ENCODE measurements around the gene CACUL1. TPM values are rescaled to one million over a fixed set of nuclear protein-coding genes. Genes with fewer than 3 reads are reported as not detected.
"Not testable (repeated sequence)": the region's sequence is repeated elsewhere in the genome, so short reads cannot be mapped to it uniquely, and the experiment has no call there.

Gene CACUL1
- total RNA-seq, 2 donors from 2014 or later, result 26.1 to 29.8 TPM

GRCh38 chr10:118782916-118783465 is 28.2 kb upstream of the CACUL1 start:
- not testable (repeated sequence) for H3K4me3 Mint-ChIP-seq; H3K9me3 Mint-ChIP-seq; H3K27me3 Mint-ChIP-seq (ENCODE audit: low read depth); H3K36me3 Mint-ChIP-seq (ENCODE audit: insufficient read depth in 2 of 2); ATAC-seq (replicated peaks in 1 of 2); DNase-seq; H3K27ac Mint-ChIP-seq; H3K4me1 Mint-ChIP-seq (ENCODE audit: low read depth)

GRCh38 chr10:118781541-118781940 is 26.8 kb upstream of the CACUL1 start:
- Mint-ChIP-seq H3K9me3 (peaks cover 3% of the 10 kb centered on the region in 2 donors), H3K4me1 (ENCODE audit: low read depth) (no peaks in the 10 kb centered on the region), H3K4me3 (no peak overlapping the region), H3K27me3 (ENCODE audit: low read depth) (no peaks in the 10 kb centered on the region), H3K27ac (no peak overlapping the region), H3K36me3 (ENCODE audit: insufficient read depth in 2 of 2) (peaks cover 0 to 4% of the 10 kb centered on the region in 2 donors)
- no peak for DNase-seq
- ATAC-seq (replicated peaks in 1 of 2), result no peak

- Mint-ChIP-seq H3K36me3 (ENCODE audit: insufficient read depth in 2 of 2) (peaks cover 0 to 4% of the 10 kb centered on the region in 2 donors), H3K4me3 (no peak overlapping the region), H3K9me3 (peaks cover 3% of the 10 kb centered on the region in 2 donors), H3K4me1 (ENCODE audit: low read depth) (no peaks in the 10 kb centered on the region), H3K27ac (no peak overlapping the region), H3K27me3 (ENCODE audit: low read depth) (no peaks in the 10 kb centered on the region)
- DNase-seq (no peak), ATAC-seq (replicated peaks in 1 of 2) (no peak)
These were observed 24.0 kb upstream of the CACUL1 start for GRCh38 chr10:118778727-118779126.

GRCh38 chr10:118776960-118777359 is 22.2 kb upstream of the CACUL1 start:
- no peak overlapping the region for H3K27ac Mint-ChIP-seq
- no peak overlapping the region for H3K4me3 Mint-ChIP-seq
- ATAC-seq (replicated peaks in 1 of 2), result no peak
- peaks cover 0 to 4% of the 10 kb centered on the region in 2 donors for H3K36me3 Mint-ChIP-seq (ENCODE audit: insufficient read depth in 2 of 2)
- no peaks in the 10 kb centered on the region for H3K27me3 Mint-ChIP-seq (ENCODE audit: low read depth)
- no peaks in the 10 kb centered on the region for H3K4me1 Mint-ChIP-seq (ENCODE audit: low read depth)
- no peak for DNase-seq
- H3K9me3 Mint-ChIP-seq, result peaks cover 3% of the 10 kb centered on the region in 2 donors

- peaks cover 0 to 4% of the 10 kb centered on the region in 2 donors for H3K36me3 Mint-ChIP-seq (ENCODE audit: insufficient read depth in 2 of 2)
- peaks cover 3% of the 10 kb centered on the region in 2 donors for H3K9me3 Mint-ChIP-seq
- ATAC-seq (replicated peaks in 1 of 2) (no peak), DNase-seq (no peak)
- no peak overlapping the region for H3K4me3 Mint-ChIP-seq
- no peaks in the 10 kb centered on the region for H3K27me3 Mint-ChIP-seq (ENCODE audit: low read depth)
- no peaks in the 10 kb centered on the region for H3K4me1 Mint-ChIP-seq (ENCODE audit: low read depth)
- H3K27ac Mint-ChIP-seq, result no peak overlapping the region
These were observed 21.3 kb upstream of the CACUL1 start for GRCh38 chr10:118776033-118776432.

GRCh38 chr10:118775478-118775877 is 20.7 kb upstream of the CACUL1 start:
- ATAC-seq (replicated peaks in 1 of 2) (no peak), DNase-seq (no peak)
- H3K36me3 Mint-ChIP-seq (ENCODE audit: insufficient read depth in 2 of 2), result peaks cover 0 to 4% of the 10 kb centered on the region in 2 donors
- H3K4me3 Mint-ChIP-seq, result no peak overlapping the region
- H3K27ac Mint-ChIP-seq, result no peak overlapping the region
- no peaks in the 10 kb centered on the region for H3K4me1 Mint-ChIP-seq (ENCODE audit: low read depth)
- H3K27me3 Mint-ChIP-seq (ENCODE audit: low read depth), result no peaks in the 10 kb centered on the region
- H3K9me3 Mint-ChIP-seq, result peaks cover 3% of the 10 kb centered on the region in 2 donors

GRCh38 chr10:118773041-118773440 is 18.3 kb upstream of the CACUL1 start:
- ATAC-seq (replicated peaks in 1 of 2) (no peak), DNase-seq (no peak)
- Mint-ChIP-seq H3K9me3 (peaks cover 3% of the 10 kb centered on the region in 2 donors), H3K36me3 (ENCODE audit: insufficient read depth in 2 of 2) (peaks cover 0 to 4% of the 10 kb centered on the region in 2 donors), H3K27ac (no peak overlapping the region), H3K27me3 (ENCODE audit: low read depth) (no peaks in the 10 kb centered on the region), H3K4me3 (no peak overlapping the region), H3K4me1 (ENCODE audit: low read depth) (no peaks in the 10 kb centered on the region)

GRCh38 chr10:118771976-118772375 is 17.2 kb upstream of the CACUL1 start:
- Mint-ChIP-seq H3K4me3 (no peak overlapping the region), H3K9me3 (peaks cover under 1 to 1% of the 10 kb centered on the region in 2 donors), H3K36me3 (ENCODE audit: insufficient read depth in 2 of 2) (peaks cover 0 to 2% of the 10 kb centered on the region in 2 donors), H3K27ac (no peak overlapping the region), H3K4me1 (ENCODE audit: low read depth) (no peaks in the 10 kb centered on the region), H3K27me3 (ENCODE audit: low read depth) (no peaks in the 10 kb centered on the region)
- DNase-seq (no peak), ATAC-seq (replicated peaks in 1 of 2) (no peak)

GRCh38 chr10:118769898-118770600 is 15.3 kb upstream of the CACUL1 start:
- ATAC-seq (replicated peaks in 1 of 2) (no peak), DNase-seq (no peak)
- Mint-ChIP-seq H3K4me1 (ENCODE audit: low read depth) (no peaks in the 10 kb centered on the region), H3K36me3 (ENCODE audit: insufficient read depth in 2 of 2) (no peaks in the 10 kb centered on the region), H3K4me3 (no peak overlapping the region), H3K9me3 (no peaks in the 10 kb centered on the region), H3K27me3 (ENCODE audit: low read depth) (no peaks in the 10 kb centered on the region), H3K27ac (no peak overlapping the region)

- Mint-ChIP-seq H3K4me3 (no peak overlapping the region), H3K4me1 (ENCODE audit: low read depth) (no peaks in the 10 kb centered on the region)
- DNase-seq, result no peak
These were observed 13.5 kb upstream of the CACUL1 start for GRCh38 chr10:118768041-118768919.

GRCh38 chr10:118767297-118768040 is 12.7 kb upstream of the CACUL1 start:
- no peak overlapping the region for H3K27ac Mint-ChIP-seq
- H3K27me3 Mint-ChIP-seq (ENCODE audit: low read depth), result no peaks in the 10 kb centered on the region
- ATAC-seq (replicated peaks in 1 of 2) (no peak), DNase-seq (no peak)
- no peak overlapping the region for H3K4me3 Mint-ChIP-seq
- no peaks in the 10 kb centered on the region for H3K4me1 Mint-ChIP-seq (ENCODE audit: low read depth)
- H3K9me3 Mint-ChIP-seq, result no peaks in the 10 kb centered on the region
- no peaks in the 10 kb centered on the region for H3K36me3 Mint-ChIP-seq (ENCODE audit: insufficient read depth in 2 of 2)

More at GRCh38 chr10:118768041-118768919, 13.5 kb upstream of the CACUL1 start:
- Mint-ChIP-seq H3K36me3 (ENCODE audit: insufficient read depth in 2 of 2) (no peaks in the 10 kb centered on the region), H3K9me3 (no peaks in the 10 kb centered on the region), H3K27ac (no peak overlapping the region), H3K27me3 (ENCODE audit: low read depth) (no peaks in the 10 kb centered on the region)
- no peak for ATAC-seq (replicated peaks in 1 of 2)

- Mint-ChIP-seq H3K4me3 (no peak overlapping the region), H3K27me3 (ENCODE audit: low read depth) (no peaks in the 10 kb centered on the region), H3K27ac (no peak overlapping the region), H3K4me1 (ENCODE audit: low read depth) (no peaks in the 10 kb centered on the region), H3K36me3 (ENCODE audit: insufficient read depth in 2 of 2) (no peaks in the 10 kb centered on the region), H3K9me3 (no peaks in the 10 kb centered on the region)
- ATAC-seq (replicated peaks in 1 of 2) (no peak), DNase-seq (no peak)
These were observed 9.4 kb upstream of the CACUL1 start for GRCh38 chr10:118764195-118764594.

Measured in activated T-cell treated with anti-CD3 and anti-CD28 coated beads, Interleukin-2, amount 50 U/mL, for 72 hours (primary cell).